ENCODE data around the gene SRR. TPM values are rescaled to one million over a fixed set of nuclear protein-coding genes. Genes with fewer than 3 reads are reported as not detected.
A peak's percentile ranks its signal among the peaks of the same experiment; 100 is the strongest.

SRR gene
- total and polyA plus RNA-seq, 9 of the 15 experiments (the other 6 are each of a cell fraction or from before 2014, with no cell fraction given) = 5.0 to 19.4 (median 7.9) TPM

DNA sequence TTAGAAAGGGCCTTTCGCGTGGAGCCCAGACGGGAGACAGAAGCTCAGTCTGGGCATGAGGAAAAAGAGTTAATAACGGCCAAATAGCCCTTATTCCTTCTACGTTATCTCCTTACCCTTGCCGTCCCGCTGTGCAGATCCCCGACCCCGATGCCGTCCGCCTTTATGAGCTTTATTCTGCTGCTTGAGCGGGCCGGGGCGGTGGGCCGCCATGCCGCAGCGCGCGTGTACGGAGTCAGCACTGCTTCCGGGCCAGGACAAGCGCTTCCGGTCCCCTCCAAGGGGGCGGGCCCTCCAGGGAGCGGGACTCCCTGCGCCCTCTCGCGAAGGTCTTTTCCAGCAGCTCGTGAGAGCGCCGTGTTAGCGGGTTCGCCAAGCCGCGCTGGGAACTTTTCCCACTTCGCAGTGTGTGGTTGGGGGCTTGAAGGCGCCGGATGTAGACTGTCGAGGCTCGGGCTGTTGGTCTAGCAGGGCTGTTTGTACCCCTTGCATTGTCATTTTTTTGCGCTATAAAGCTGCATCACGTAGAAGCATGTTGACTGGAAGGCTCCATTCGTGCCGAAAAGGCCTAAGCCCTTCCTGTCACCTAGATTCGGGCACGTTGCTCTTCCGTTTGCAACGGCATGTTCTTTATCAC, 32.6 kb downstream of the SRR start, which contains the start of gene TSR1 (continued):
- TF ChIP-seq, protein P1, sequence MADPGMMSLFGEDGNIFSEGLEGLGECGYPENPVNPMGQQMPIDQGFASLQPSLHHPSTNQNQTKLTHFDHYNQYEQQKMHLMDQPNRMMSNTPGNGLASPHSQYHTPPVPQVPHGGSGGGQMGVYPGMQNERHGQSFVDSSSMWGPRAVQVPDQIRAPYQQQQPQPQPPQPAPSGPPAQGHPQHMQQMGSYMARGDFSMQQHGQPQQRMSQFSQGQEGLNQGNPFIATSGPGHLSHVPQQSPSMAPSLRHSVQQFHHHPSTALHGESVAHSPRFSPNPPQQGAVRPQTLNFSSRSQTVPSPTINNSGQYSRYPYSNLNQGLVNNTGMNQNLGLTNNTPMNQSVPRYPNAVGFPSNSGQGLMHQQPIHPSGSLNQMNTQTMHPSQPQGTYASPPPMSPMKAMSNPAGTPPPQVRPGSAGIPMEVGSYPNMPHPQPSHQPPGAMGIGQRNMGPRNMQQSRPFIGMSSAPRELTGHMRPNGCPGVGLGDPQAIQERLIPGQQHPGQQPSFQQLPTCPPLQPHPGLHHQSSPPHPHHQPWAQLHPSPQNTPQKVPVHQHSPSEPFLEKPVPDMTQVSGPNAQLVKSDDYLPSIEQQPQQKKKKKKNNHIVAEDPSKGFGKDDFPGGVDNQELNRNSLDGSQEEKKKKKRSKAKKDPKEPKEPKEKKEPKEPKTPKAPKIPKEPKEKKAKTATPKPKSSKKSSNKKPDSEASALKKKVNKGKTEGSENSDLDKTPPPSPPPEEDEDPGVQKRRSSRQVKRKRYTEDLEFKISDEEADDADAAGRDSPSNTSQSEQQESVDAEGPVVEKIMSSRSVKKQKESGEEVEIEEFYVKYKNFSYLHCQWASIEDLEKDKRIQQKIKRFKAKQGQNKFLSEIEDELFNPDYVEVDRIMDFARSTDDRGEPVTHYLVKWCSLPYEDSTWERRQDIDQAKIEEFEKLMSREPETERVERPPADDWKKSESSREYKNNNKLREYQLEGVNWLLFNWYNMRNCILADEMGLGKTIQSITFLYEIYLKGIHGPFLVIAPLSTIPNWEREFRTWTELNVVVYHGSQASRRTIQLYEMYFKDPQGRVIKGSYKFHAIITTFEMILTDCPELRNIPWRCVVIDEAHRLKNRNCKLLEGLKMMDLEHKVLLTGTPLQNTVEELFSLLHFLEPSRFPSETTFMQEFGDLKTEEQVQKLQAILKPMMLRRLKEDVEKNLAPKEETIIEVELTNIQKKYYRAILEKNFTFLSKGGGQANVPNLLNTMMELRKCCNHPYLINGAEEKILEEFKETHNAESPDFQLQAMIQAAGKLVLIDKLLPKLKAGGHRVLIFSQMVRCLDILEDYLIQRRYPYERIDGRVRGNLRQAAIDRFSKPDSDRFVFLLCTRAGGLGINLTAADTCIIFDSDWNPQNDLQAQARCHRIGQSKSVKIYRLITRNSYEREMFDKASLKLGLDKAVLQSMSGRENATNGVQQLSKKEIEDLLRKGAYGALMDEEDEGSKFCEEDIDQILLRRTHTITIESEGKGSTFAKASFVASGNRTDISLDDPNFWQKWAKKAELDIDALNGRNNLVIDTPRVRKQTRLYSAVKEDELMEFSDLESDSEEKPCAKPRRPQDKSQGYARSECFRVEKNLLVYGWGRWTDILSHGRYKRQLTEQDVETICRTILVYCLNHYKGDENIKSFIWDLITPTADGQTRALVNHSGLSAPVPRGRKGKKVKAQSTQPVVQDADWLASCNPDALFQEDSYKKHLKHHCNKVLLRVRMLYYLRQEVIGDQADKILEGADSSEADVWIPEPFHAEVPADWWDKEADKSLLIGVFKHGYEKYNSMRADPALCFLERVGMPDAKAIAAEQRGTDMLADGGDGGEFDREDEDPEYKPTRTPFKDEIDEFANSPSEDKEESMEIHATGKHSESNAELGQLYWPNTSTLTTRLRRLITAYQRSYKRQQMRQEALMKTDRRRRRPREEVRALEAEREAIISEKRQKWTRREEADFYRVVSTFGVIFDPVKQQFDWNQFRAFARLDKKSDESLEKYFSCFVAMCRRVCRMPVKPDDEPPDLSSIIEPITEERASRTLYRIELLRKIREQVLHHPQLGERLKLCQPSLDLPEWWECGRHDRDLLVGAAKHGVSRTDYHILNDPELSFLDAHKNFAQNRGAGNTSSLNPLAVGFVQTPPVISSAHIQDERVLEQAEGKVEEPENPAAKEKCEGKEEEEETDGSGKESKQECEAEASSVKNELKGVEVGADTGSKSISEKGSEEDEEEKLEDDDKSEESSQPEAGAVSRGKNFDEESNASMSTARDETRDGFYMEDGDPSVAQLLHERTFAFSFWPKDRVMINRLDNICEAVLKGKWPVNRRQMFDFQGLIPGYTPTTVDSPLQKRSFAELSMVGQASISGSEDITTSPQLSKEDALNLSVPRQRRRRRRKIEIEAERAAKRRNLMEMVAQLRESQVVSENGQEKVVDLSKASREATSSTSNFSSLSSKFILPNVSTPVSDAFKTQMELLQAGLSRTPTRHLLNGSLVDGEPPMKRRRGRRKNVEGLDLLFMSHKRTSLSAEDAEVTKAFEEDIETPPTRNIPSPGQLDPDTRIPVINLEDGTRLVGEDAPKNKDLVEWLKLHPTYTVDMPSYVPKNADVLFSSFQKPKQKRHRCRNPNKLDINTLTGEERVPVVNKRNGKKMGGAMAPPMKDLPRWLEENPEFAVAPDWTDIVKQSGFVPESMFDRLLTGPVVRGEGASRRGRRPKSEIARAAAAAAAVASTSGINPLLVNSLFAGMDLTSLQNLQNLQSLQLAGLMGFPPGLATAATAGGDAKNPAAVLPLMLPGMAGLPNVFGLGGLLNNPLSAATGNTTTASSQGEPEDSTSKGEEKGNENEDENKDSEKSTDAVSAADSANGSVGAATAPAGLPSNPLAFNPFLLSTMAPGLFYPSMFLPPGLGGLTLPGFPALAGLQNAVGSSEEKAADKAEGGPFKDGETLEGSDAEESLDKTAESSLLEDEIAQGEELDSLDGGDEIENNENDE (IDR thresholded peaks at IDR 0.05; ENCODE audit: low read depth, low read length) = no peak
- TF ChIP-seq MCM7 (IDR thresholded peaks at IDR 0.05) (no peak), TAF7 (tag; IDR thresholded peaks at IDR 0.05) (peak; percentile 48), POLR3G (IDR thresholded peaks at IDR 0.05; ENCODE audit: extremely low read depth, insufficient read length, insufficient replicate concordance) (no peak), SRSF1 (IDR thresholded peaks at IDR 0.05; ENCODE audit: low read depth, low read length) (no peak), MAFK (IDR thresholded peaks at IDR 0.05; ENCODE audit: low read length) (no peak), MXI1 (IDR thresholded peaks at IDR 0.05; ENCODE audit: low read depth, low read length) (peak; percentile 79), FOXJ3 (CRISPR knock-in tag; IDR thresholded peaks at IDR 0.05) (no peak)
- TF ChIP-seq, protein P2, sequence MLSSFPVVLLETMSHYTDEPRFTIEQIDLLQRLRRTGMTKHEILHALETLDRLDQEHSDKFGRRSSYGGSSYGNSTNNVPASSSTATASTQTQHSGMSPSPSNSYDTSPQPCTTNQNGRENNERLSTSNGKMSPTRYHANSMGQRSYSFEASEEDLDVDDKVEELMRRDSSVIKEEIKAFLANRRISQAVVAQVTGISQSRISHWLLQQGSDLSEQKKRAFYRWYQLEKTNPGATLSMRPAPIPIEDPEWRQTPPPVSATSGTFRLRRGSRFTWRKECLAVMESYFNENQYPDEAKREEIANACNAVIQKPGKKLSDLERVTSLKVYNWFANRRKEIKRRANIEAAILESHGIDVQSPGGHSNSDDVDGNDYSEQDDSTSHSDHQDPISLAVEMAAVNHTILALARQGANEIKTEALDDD (IDR thresholded peaks at IDR 0.05) = no peak
- TF ChIP-seq, protein P3, sequence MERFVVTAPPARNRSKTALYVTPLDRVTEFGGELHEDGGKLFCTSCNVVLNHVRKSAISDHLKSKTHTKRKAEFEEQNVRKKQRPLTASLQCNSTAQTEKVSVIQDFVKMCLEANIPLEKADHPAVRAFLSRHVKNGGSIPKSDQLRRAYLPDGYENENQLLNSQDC (CRISPR knock-in tag; IDR thresholded peaks at IDR 0.05) = no peak
- TF ChIP-seq, protein P4, sequence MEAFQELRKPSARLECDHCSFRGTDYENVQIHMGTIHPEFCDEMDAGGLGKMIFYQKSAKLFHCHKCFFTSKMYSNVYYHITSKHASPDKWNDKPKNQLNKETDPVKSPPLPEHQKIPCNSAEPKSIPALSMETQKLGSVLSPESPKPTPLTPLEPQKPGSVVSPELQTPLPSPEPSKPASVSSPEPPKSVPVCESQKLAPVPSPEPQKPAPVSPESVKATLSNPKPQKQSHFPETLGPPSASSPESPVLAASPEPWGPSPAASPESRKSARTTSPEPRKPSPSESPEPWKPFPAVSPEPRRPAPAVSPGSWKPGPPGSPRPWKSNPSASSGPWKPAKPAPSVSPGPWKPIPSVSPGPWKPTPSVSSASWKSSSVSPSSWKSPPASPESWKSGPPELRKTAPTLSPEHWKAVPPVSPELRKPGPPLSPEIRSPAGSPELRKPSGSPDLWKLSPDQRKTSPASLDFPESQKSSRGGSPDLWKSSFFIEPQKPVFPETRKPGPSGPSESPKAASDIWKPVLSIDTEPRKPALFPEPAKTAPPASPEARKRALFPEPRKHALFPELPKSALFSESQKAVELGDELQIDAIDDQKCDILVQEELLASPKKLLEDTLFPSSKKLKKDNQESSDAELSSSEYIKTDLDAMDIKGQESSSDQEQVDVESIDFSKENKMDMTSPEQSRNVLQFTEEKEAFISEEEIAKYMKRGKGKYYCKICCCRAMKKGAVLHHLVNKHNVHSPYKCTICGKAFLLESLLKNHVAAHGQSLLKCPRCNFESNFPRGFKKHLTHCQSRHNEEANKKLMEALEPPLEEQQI (IDR thresholded peaks at IDR 0.05) = no peak
- TF ChIP-seq, protein P5, sequence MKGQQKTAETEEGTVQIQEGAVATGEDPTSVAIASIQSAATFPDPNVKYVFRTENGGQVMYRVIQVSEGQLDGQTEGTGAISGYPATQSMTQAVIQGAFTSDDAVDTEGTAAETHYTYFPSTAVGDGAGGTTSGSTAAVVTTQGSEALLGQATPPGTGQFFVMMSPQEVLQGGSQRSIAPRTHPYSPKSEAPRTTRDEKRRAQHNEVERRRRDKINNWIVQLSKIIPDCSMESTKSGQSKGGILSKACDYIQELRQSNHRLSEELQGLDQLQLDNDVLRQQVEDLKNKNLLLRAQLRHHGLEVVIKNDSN (CRISPR knock-in tag; IDR thresholded peaks at IDR 0.05) = no peak
